ENCODE data around the gene UGT1A9. TPM values are rescaled to one million over a fixed set of nuclear protein-coding genes. Genes with fewer than 3 reads are reported as not detected.
A peak's percentile ranks its signal among the peaks of the same experiment; 100 is the strongest.

The UGT1A9 gene
- total and polyA plus RNA-seq, 2 of the 13 experiments (the other 11 are each of a cell fraction or from before 2014, with no cell fraction given), result 0.07 TPM; not detected in 1

DNA sequence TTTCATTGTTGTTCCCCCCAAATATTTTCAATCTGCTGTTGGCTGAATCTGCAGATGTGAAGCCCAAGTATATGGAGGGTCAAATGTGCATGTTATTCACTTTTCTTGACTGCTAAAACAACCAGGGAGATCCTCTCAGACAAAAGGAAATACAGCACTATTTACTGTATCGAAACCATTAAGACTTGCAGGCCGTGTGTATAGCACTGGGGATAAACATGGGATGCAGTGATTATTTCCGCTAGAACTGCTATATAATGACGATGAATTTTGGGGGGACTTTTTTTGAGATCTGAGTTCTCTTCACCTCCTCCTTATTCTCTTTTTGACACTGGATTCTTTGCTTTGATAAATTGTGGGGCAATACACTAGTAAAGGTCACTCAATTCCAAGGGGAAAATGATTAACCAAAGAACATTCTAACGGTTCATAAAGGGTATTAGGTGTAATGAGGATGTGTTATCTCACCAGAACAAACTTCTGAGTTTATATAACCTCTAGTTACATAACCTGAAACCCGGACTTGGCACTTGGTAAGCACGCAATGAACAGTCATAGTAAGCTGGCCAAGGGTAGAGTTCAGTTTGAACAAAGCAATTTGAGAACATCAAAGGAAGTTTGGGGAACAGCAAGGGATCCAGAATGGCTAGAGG lies 84.9 kb downstream of the UGT1A9 start (continued):
- TF ChIP-seq ELF4 (CRISPR knock-in tag; IDR thresholded peaks at IDR 0.05; ENCODE audit: borderline replicate concordance) (peak; percentile 75; the same call in 1 of the 2 replicates), MATR3 (CRISPR knock-in tag; IDR thresholded peaks at IDR 0.05) (no peak), ZNF557 (CRISPR knock-in tag; IDR thresholded peaks at IDR 0.05) (0 out of 2 replicates have a peak, but pooled peaks have one; percentile 47), FOXJ3 (CRISPR knock-in tag; IDR thresholded peaks at IDR 0.05; ENCODE audit: borderline replicate concordance) (peak; percentile 96), RFXAP (CRISPR knock-in tag; IDR thresholded peaks at IDR 0.05; ENCODE audit: borderline replicate concordance) (no peak), THAP11 (CRISPR knock-in tag; IDR thresholded peaks at IDR 0.05) (peak; percentile 75), CBFB (CRISPR knock-in tag; IDR thresholded peaks at IDR 0.05) (peak; percentile 83), IRF2 (CRISPR knock-in tag; IDR thresholded peaks at IDR 0.05) (peak; percentile 54; the same call in 1 of the 2 replicates), ZNF569 (CRISPR knock-in tag; IDR thresholded peaks at IDR 0.05; ENCODE audit: borderline replicate concordance) (no peak), JUNB (CRISPR knock-in tag; IDR thresholded peaks at IDR 0.05; ENCODE audit: borderline replicate concordance) (peak; percentile 90), FOXC1 (CRISPR knock-in tag; IDR thresholded peaks at IDR 0.05; ENCODE audit: borderline replicate concordance) (peak; percentile 66; the same call in 1 of the 2 replicates), ETV6 (CRISPR knock-in tag; conservative IDR thresholded peaks at IDR 0.05) (no peak), ATF3 (CRISPR knock-in tag; IDR thresholded peaks at IDR 0.05) (0 out of 2 replicates have a peak, but pooled peaks have one; percentile 21), REL (CRISPR knock-in tag; conservative IDR thresholded peaks at IDR 0.05) (no peak), ZNF691 (CRISPR knock-in tag; IDR thresholded peaks at IDR 0.05; ENCODE audit: borderline replicate concordance, low read depth) (0 out of 2 replicates have a peak, but pooled peaks have one; percentile 34), ZMYM4 (CRISPR knock-in tag; IDR thresholded peaks at IDR 0.05) (peak; percentile 75), GTF2F1 (IDR thresholded peaks at IDR 0.05; ENCODE audit: low read length) (no peak), ZNF441 (CRISPR knock-in tag; IDR thresholded peaks at IDR 0.05; ENCODE audit: borderline replicate concordance) (no peak; the same call in 1 of the 2 replicates), NCOA2 (CRISPR knock-in tag; IDR thresholded peaks at IDR 0.05) (peak; percentile 93)
- TF ChIP-seq, protein P1, sequence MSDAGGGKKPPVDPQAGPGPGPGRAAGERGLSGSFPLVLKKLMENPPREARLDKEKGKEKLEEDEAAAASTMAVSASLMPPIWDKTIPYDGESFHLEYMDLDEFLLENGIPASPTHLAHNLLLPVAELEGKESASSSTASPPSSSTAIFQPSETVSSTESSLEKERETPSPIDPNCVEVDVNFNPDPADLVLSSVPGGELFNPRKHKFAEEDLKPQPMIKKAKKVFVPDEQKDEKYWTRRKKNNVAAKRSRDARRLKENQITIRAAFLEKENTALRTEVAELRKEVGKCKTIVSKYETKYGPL (CRISPR knock-in tag; IDR thresholded peaks at IDR 0.05), result peak; percentile 99
- TF ChIP-seq, protein P2, sequence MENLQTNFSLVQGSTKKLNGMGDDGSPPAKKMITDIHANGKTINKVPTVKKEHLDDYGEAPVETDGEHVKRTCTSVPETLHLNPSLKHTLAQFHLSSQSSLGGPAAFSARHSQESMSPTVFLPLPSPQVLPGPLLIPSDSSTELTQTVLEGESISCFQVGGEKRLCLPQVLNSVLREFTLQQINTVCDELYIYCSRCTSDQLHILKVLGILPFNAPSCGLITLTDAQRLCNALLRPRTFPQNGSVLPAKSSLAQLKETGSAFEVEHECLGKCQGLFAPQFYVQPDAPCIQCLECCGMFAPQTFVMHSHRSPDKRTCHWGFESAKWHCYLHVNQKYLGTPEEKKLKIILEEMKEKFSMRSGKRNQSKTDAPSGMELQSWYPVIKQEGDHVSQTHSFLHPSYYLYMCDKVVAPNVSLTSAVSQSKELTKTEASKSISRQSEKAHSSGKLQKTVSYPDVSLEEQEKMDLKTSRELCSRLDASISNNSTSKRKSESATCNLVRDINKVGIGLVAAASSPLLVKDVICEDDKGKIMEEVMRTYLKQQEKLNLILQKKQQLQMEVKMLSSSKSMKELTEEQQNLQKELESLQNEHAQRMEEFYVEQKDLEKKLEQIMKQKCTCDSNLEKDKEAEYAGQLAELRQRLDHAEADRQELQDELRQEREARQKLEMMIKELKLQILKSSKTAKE (CRISPR knock-in tag; IDR thresholded peaks at IDR 0.05; ENCODE audit: borderline replicate concordance), result peak; percentile 94
- TF ChIP-seq, protein P3, sequence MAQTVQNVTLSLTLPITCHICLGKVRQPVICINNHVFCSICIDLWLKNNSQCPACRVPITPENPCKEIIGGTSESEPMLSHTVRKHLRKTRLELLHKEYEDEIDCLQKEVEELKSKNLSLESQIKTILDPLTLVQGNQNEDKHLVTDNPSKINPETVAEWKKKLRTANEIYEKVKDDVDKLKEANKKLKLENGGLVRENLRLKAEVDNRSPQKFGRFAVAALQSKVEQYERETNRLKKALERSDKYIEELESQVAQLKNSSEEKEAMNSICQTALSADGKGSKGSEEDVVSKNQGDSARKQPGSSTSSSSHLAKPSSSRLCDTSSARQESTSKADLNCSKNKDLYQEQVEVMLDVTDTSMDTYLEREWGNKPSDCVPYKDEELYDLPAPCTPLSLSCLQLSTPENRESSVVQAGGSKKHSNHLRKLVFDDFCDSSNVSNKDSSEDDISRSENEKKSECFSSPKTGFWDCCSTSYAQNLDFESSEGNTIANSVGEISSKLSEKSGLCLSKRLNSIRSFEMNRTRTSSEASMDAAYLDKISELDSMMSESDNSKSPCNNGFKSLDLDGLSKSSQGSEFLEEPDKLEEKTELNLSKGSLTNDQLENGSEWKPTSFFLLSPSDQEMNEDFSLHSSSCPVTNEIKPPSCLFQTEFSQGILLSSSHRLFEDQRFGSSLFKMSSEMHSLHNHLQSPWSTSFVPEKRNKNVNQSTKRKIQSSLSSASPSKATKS (CRISPR knock-in tag; IDR thresholded peaks at IDR 0.05), result no peak
